C4-2B (cell line): Measurements from ENCODE around the gene DYRK4.

Experiments used
- H3K27ac ChIP-seq: fragments of 450-650 bp; 2 replicates; pipeline ENCODE4 v1.5.1; 2017
- CTCF ChIP-seq: fragments of 450-650 bp; conservative IDR thresholded peaks from 2 replicates; pipeline ENCODE4 v1.5.1; 2017; ENCODE audit warnings: mild to moderate bottlenecking
- ZFX ChIP-seq: fragments of 450-650 bp; IDR thresholded peaks from 2 replicates; pipeline ENCODE4 v1.6.1; 2017

DYRK4 gene

GRCh38 chr12:4653257-4653656 is 91.2 kb downstream of the DYRK4 start:
- no peak overlapping the region for H3K27ac ChIP-seq
- TF ChIP-seq CTCF (no peak), ZFX (no peak)

GRCh38 chr12:4653691-4654090 is 91.7 kb downstream of the DYRK4 start:
- TF ChIP-seq CTCF (no peak), ZFX (no peak)
- no peak overlapping the region for H3K27ac ChIP-seq
